Loucy (cell line): ENCODE measurements around the gene PTGS2.

ENCODE experiments used
- H2AFZ ChIP-seq: fragments of 200-600 bp; sonication (generic); 2 replicates; pipeline ENCODE4 v1.6.0; 2016; ENCODE audit warnings: antibody characterized with exemption, mild to moderate bottlenecking, low read length, moderate library complexity
- H3F3A ChIP-seq: fragments of 200-600 bp; 2 replicates; pipeline ENCODE4 v1.6.0; 2016; ENCODE audit warnings: antibody characterized with exemption, low read depth, mild to moderate bottlenecking
- H3K27me3 ChIP-seq: fragments of 200-600 bp; sonication (generic); 2 replicates; pipeline ENCODE4 v1.6.1; 2014; ENCODE audit warnings: low read length, mild to moderate bottlenecking; ENCODE audit not compliant: insufficient read depth, poor library complexity, severe bottlenecking
- H3K36me3 ChIP-seq: fragments of 200-600 bp; sonication (generic); 2 replicates; pipeline ENCODE4 v1.6.1; 2016; ENCODE audit warnings: low read length; ENCODE audit not compliant: insufficient read depth
- H3K4me1 ChIP-seq: fragments of 200-600 bp; sonication (generic); 2 replicates; pipeline ENCODE4 v1.5.1; 2014; ENCODE audit warnings: low read length, mild to moderate bottlenecking; ENCODE audit not compliant: insufficient read depth, poor library complexity, severe bottlenecking
- H3K4me2 ChIP-seq: fragments of 200-600 bp; sonication (generic); 2 replicates; pipeline ENCODE4 v1.6.0; 2014; ENCODE audit warnings: antibody characterized with exemption, low read length, low read depth, mild to moderate bottlenecking; ENCODE audit not compliant: poor library complexity, severe bottlenecking
- H3K4me3 ChIP-seq: fragments of 200-600 bp; sonication (generic); 2 replicates; pipeline ENCODE4 v1.5.1; 2014; ENCODE audit warnings: low read length, mild to moderate bottlenecking, mixed read lengths; ENCODE audit not compliant: poor library complexity, severe bottlenecking
- H3K79me2 ChIP-seq: fragments of 200-600 bp; sonication (generic); 2 replicates; pipeline ENCODE4 v1.6.1; 2014; ENCODE audit warnings: low read length; ENCODE audit not compliant: insufficient read depth
- H3K9ac ChIP-seq: fragments of 200-600 bp; sonication (generic); 2 replicates; pipeline ENCODE4 v1.6.0; 2014; ENCODE audit warnings: mild to moderate bottlenecking, low read depth, low read length, moderate library complexity; ENCODE audit not compliant: poor library complexity, severe bottlenecking
- H3K9me2 ChIP-seq: fragments of 200-600 bp; sonication (generic); replicated peaks from 2 replicates; pipeline ENCODE4 v1.6.1; 2016; ENCODE audit warnings: low read depth, low read length, mixed read lengths
- H3K9me3 ChIP-seq: fragments of 200-600 bp; sonication (generic); 2 replicates; pipeline ENCODE4 v1.6.1; 2014; ENCODE audit warnings: mild to moderate bottlenecking, antibody characterized with exemption, low read length, low read depth; ENCODE audit not compliant: insufficient read depth
- H4K20me1 ChIP-seq: fragments of 200-600 bp; sonication (generic); 2 replicates; pipeline ENCODE4 v1.6.0; 2014; ENCODE audit warnings: antibody characterized with exemption, low read length, mild to moderate bottlenecking; ENCODE audit not compliant: insufficient read depth, poor library complexity, severe bottlenecking
- EZH2phosphoT487 ChIP-seq: fragments of 200-600 bp; IDR thresholded peaks from 2 replicates; pipeline ENCODE4 v1.6.1; 2018; ENCODE audit warnings: antibody characterized with exemption, mild to moderate bottlenecking, moderate library complexity, borderline replicate concordance
- TF ChIP-seq, protein P1 (sequence below): fragments of 200-600 bp; sonication (generic); conservative IDR thresholded peaks from 2 replicates; pipeline ENCODE4 v1.5.1; 2014; ENCODE audit warnings: mild to moderate bottlenecking, antibody characterized with exemption, low read length

PTGS2 gene

DNA sequence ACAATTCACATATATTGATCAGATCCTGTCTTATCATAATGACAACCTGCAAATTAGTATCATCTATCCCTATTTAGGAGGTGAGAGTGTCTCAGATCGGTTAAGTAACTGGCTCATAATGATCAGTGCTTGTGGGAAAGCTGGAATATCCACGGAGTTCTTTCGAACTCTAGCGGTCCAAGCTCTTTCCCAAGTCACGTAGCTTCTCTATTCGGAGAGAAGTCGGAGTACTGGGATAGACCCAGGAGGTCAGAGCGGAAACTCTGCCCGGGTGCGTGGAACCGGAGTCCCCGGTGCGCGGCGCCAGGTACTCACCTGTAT, 339 bp downstream of the PTGS2 start:
- Histone ChIP-seq H3F3A (no peaks in the 10 kb centered on the region), H3K4me1 (peaks cover 5% of the 10 kb centered on the region), H3K9me2 (no peaks in the 10 kb centered on the region), H4K20me1 (no peaks in the 10 kb centered on the region), H3K4me3 (no peak overlapping the region), H2AFZ (no peak overlapping the region), H3K79me2 (no peaks in the 10 kb centered on the region), H3K36me3 (no peaks in the 10 kb centered on the region), H3K4me2 (no peak overlapping the region), H3K27me3 (no peaks in the 10 kb centered on the region), H3K9me3 (no peaks in the 10 kb centered on the region), H3K9ac (no peak overlapping the region)
- TF ChIP-seq EZH2phosphoT487, result no peak
- TF ChIP-seq, protein P1, sequence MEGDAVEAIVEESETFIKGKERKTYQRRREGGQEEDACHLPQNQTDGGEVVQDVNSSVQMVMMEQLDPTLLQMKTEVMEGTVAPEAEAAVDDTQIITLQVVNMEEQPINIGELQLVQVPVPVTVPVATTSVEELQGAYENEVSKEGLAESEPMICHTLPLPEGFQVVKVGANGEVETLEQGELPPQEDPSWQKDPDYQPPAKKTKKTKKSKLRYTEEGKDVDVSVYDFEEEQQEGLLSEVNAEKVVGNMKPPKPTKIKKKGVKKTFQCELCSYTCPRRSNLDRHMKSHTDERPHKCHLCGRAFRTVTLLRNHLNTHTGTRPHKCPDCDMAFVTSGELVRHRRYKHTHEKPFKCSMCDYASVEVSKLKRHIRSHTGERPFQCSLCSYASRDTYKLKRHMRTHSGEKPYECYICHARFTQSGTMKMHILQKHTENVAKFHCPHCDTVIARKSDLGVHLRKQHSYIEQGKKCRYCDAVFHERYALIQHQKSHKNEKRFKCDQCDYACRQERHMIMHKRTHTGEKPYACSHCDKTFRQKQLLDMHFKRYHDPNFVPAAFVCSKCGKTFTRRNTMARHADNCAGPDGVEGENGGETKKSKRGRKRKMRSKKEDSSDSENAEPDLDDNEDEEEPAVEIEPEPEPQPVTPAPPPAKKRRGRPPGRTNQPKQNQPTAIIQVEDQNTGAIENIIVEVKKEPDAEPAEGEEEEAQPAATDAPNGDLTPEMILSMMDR, result no peak

DNA sequence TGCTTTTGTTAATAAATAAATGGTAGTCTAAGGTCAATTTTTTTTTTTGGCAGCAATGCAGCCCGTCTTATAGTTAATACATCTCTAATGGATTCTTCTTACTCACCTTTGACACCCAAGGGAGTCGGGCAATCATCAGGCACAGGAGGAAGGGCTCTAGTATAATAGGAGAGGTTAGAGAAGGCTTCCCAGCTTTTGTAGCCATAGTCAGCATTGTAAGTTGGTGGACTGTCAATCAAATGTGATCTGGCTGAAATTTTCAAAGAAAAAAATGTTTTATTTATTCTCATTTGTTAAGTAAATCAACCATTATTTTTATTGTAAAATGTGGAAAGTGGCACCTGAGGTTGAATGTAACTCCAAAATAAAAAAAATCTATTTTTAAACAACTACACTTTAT, 2.1 kb downstream of the PTGS2 start:
- Histone ChIP-seq H3K4me2 (no peak overlapping the region), H4K20me1 (no peaks in the 10 kb centered on the region), H3K27me3 (no peaks in the 10 kb centered on the region), H3K79me2 (no peaks in the 10 kb centered on the region), H3F3A (no peaks in the 10 kb centered on the region), H3K36me3 (no peaks in the 10 kb centered on the region), H3K9me2 (no peaks in the 10 kb centered on the region), H3K9ac (no peak overlapping the region), H3K4me3 (no peak overlapping the region), H3K9me3 (no peaks in the 10 kb centered on the region), H3K4me1 (peaks cover 1% of the 10 kb centered on the region), H2AFZ (no peak overlapping the region)
- TF ChIP-seq EZH2phosphoT487, result no peak
- TF ChIP-seq, protein P1, result no peak

DNA sequence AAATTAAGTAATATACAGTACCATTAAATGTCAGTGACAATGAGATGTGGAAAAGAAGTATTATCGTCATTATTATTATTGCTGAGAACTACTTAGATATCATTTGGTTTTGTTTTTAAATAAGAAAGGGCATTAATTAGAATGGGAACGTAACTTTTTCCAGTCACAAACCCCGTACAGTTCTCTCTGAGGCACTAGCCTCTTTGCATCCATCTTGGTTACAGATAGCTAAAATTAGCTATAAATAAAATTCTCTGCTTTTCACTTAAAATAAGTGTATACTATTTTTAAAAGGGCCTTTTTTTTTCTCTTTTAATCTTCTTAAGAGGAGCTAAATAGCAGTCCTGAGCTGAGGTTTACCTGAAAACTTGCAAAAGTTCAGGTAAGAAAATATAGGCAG, 7.6 kb downstream of the PTGS2 start:
- Histone ChIP-seq H3K79me2 (no peaks in the 10 kb centered on the region), H3K9me3 (no peaks in the 10 kb centered on the region), H4K20me1 (no peaks in the 10 kb centered on the region), H3K4me1 (no peaks in the 10 kb centered on the region), H3F3A (no peaks in the 10 kb centered on the region), H3K4me3 (no peak overlapping the region), H3K4me2 (no peak overlapping the region), H3K36me3 (no peaks in the 10 kb centered on the region), H3K9ac (no peak overlapping the region), H3K27me3 (no peaks in the 10 kb centered on the region), H3K9me2 (no peaks in the 10 kb centered on the region), H2AFZ (no peak overlapping the region)
- TF ChIP-seq EZH2phosphoT487, result no peak
- TF ChIP-seq, protein P1, result no peak
